Activated T-helper 17 cell treated with anti-CD3 and anti-CD28 coated beads, Interleukin-2, amount 50 U/mL, for 72 hours (primary cell): ENCODE measurements around the gene INF2. TPM values are rescaled to one million over a fixed set of nuclear protein-coding genes. Genes with fewer than 3 reads are reported as not detected.
"Not testable (repeated sequence)": the region's sequence is repeated elsewhere in the genome, so short reads cannot be mapped to it uniquely, and the experiment has no call there.

Source experiments
- ATAC-seq: fragments of 150-1000 bp; cut with Tn5 transposase; replicated peaks from 2 replicates; pipeline ENCODE4 v1.10.0; 2021; ENCODE audit warnings: mild to moderate bottlenecking, moderate library complexity
- H3K27ac Mint-ChIP-seq: one replicate; pipeline ENCODE4 v1.8.0; 2022; ENCODE audit warnings: mixed read lengths
- H3K27me3 Mint-ChIP-seq: one replicate; pipeline ENCODE4 v1.8.0; 2022; ENCODE audit warnings: mixed read lengths
- H3K36me3 Mint-ChIP-seq: one replicate; pipeline ENCODE4 v1.8.0; 2022; ENCODE audit warnings: low read depth, mild to moderate bottlenecking, mixed read lengths
- H3K4me1 Mint-ChIP-seq: one replicate; pipeline ENCODE4 v1.8.0; 2022; ENCODE audit warnings: mixed read lengths
- H3K4me3 Mint-ChIP-seq: one replicate; pipeline ENCODE4 v1.8.0; 2022; ENCODE audit warnings: mild to moderate bottlenecking, mixed read lengths
- H3K9me3 Mint-ChIP-seq: one replicate; pipeline ENCODE4 v1.8.0; 2022; ENCODE audit warnings: mixed read lengths
- total RNA-seq, 2 donors: library from RNA; stranded (reverse); gene quantifications; one replicate each; pipeline ENCODE4 v1.2.3, GENCODE V29; 2022

INF2 gene
- total RNA-seq, 2 donors from 2014 or later, result 61.9 to 87.8 TPM

- not testable (repeated sequence) for H3K27ac Mint-ChIP-seq, H3K4me3 Mint-ChIP-seq, H3K9me3 Mint-ChIP-seq, H3K36me3 Mint-ChIP-seq, H3K4me1 Mint-ChIP-seq, ATAC-seq, H3K27me3 Mint-ChIP-seq
Measured at GRCh38 chr14:104662472-104662871, 26.9 kb upstream of the INF2 start.

- H3K27me3 Mint-ChIP-seq, result peaks cover 10% of the 10 kb centered on the region
- peaks cover 10% of the 10 kb centered on the region for H3K4me1 Mint-ChIP-seq
- peak overlapping the region; percentile 13 for H3K4me3 Mint-ChIP-seq
- no peak for ATAC-seq
- no peaks in the 10 kb centered on the region for H3K9me3 Mint-ChIP-seq
- no peaks in the 10 kb centered on the region for H3K36me3 Mint-ChIP-seq
- no peak overlapping the region for H3K27ac Mint-ChIP-seq
Measured at GRCh38 chr14:104664107-104664506, 25.3 kb upstream of the INF2 start.

- Mint-ChIP-seq H3K27me3 (peaks cover 10% of the 10 kb centered on the region), H3K4me3 (peak overlapping the region; percentile 13), H3K27ac (peak overlapping the region; percentile 51), H3K36me3 (no peaks in the 10 kb centered on the region), H3K9me3 (no peaks in the 10 kb centered on the region), H3K4me1 (peaks cover 10% of the 10 kb centered on the region)
- ATAC-seq, result no peak
Measured at GRCh38 chr14:104664588-104664987, 24.8 kb upstream of the INF2 start.

- peak overlapping the region; percentile 51 for H3K27ac Mint-ChIP-seq
- no peaks in the 10 kb centered on the region for H3K36me3 Mint-ChIP-seq
- H3K4me1 Mint-ChIP-seq, result peaks cover 10% of the 10 kb centered on the region
- no peaks in the 10 kb centered on the region for H3K9me3 Mint-ChIP-seq
- peak overlapping the region; percentile 31 for H3K4me3 Mint-ChIP-seq
- ATAC-seq, result peak; percentile 61
- peaks cover 14% of the 10 kb centered on the region for H3K27me3 Mint-ChIP-seq
Measured at GRCh38 chr14:104665114-104665656, 24.2 kb upstream of the INF2 start.

- H3K4me1 Mint-ChIP-seq, result peaks cover 10% of the 10 kb centered on the region
- H3K4me3 Mint-ChIP-seq, result peak overlapping the region; percentile 31
- no peaks in the 10 kb centered on the region for H3K36me3 Mint-ChIP-seq
- peak overlapping the region; percentile 51 for H3K27ac Mint-ChIP-seq
- H3K27me3 Mint-ChIP-seq, result peaks cover 14% of the 10 kb centered on the region
- ATAC-seq, result peak; percentile 97
- H3K9me3 Mint-ChIP-seq, result no peaks in the 10 kb centered on the region
Measured at GRCh38 chr14:104665657-104666522, 23.5 kb upstream of the INF2 start.

GRCh38 chr14:104666523-104666895 is 22.9 kb upstream of the INF2 start:
- not testable (repeated sequence) for H3K9me3 Mint-ChIP-seq, H3K27ac Mint-ChIP-seq, H3K36me3 Mint-ChIP-seq, H3K4me1 Mint-ChIP-seq, H3K4me3 Mint-ChIP-seq, ATAC-seq, H3K27me3 Mint-ChIP-seq

GRCh38 chr14:104666981-104667380 is 22.4 kb upstream of the INF2 start:
- Mint-ChIP-seq H3K4me3 (no peak overlapping the region), H3K9me3 (no peaks in the 10 kb centered on the region), H3K4me1 (peaks cover 10% of the 10 kb centered on the region), H3K36me3 (no peaks in the 10 kb centered on the region), H3K27ac (no peak overlapping the region), H3K27me3 (peaks cover 9% of the 10 kb centered on the region)
- ATAC-seq, result no peak

GRCh38 chr14:104669697-104670096 is 19.7 kb upstream of the INF2 start:
- Mint-ChIP-seq H3K9me3 (no peaks in the 10 kb centered on the region), H3K27ac (no peak overlapping the region), H3K4me1 (peaks cover 9% of the 10 kb centered on the region), H3K4me3 (no peak overlapping the region), H3K27me3 (peaks cover 9% of the 10 kb centered on the region), H3K36me3 (no peaks in the 10 kb centered on the region)
- no peak for ATAC-seq

- H3K9me3 Mint-ChIP-seq, H3K27me3 Mint-ChIP-seq, H3K4me1 Mint-ChIP-seq, H3K36me3 Mint-ChIP-seq, H3K4me3 Mint-ChIP-seq, ATAC-seq, H3K27ac Mint-ChIP-seq: not testable (repeated sequence)
Measured at GRCh38 chr14:104671330-104671977, 18.0 kb upstream of the INF2 start.

GRCh38 chr14:104672119-104672518 is 17.3 kb upstream of the INF2 start:
- H3K4me3 Mint-ChIP-seq, H3K36me3 Mint-ChIP-seq, H3K27me3 Mint-ChIP-seq, ATAC-seq, H3K4me1 Mint-ChIP-seq, H3K27ac Mint-ChIP-seq, H3K9me3 Mint-ChIP-seq: not testable (repeated sequence)

GRCh38 chr14:104673481-104673880 is 15.9 kb upstream of the INF2 start:
- Mint-ChIP-seq H3K27ac (no peak overlapping the region), H3K4me3 (no peak overlapping the region), H3K9me3 (no peaks in the 10 kb centered on the region), H3K36me3 (no peaks in the 10 kb centered on the region), H3K4me1 (no peaks in the 10 kb centered on the region), H3K27me3 (peaks cover 4% of the 10 kb centered on the region)
- ATAC-seq, result no peak

GRCh38 chr14:104675447-104675846 is 14.0 kb upstream of the INF2 start:
- H3K27ac Mint-ChIP-seq, result no peak overlapping the region
- no peaks in the 10 kb centered on the region for H3K27me3 Mint-ChIP-seq
- H3K4me3 Mint-ChIP-seq, result no peak overlapping the region
- H3K4me1 Mint-ChIP-seq, result no peaks in the 10 kb centered on the region
- no peaks in the 10 kb centered on the region for H3K36me3 Mint-ChIP-seq
- H3K9me3 Mint-ChIP-seq, result no peaks in the 10 kb centered on the region
- no peak for ATAC-seq

- Mint-ChIP-seq H3K36me3 (no peaks in the 10 kb centered on the region), H3K27ac (peak overlapping the region; percentile 68), H3K27me3 (no peaks in the 10 kb centered on the region), H3K9me3 (no peaks in the 10 kb centered on the region), H3K4me3 (peak overlapping the region; percentile 75), H3K4me1 (no peaks in the 10 kb centered on the region)
- no peak for ATAC-seq
Measured at GRCh38 chr14:104676130-104676693, 13.2 kb upstream of the INF2 start.

GRCh38 chr14:104676694-104677511 is 12.5 kb upstream of the INF2 start:
- H3K4me1 Mint-ChIP-seq, result no peaks in the 10 kb centered on the region
- no peaks in the 10 kb centered on the region for H3K9me3 Mint-ChIP-seq
- peak; percentile 63 for ATAC-seq
- peak overlapping the region; percentile 68 for H3K27ac Mint-ChIP-seq
- H3K27me3 Mint-ChIP-seq, result no peaks in the 10 kb centered on the region
- no peaks in the 10 kb centered on the region for H3K36me3 Mint-ChIP-seq
- peak overlapping the region; percentile 75 for H3K4me3 Mint-ChIP-seq
